ACC112 (cell line): Measurements from ENCODE around the gene VWA5B2.
A peak's percentile ranks its signal among the peaks of the same experiment; 100 is the strongest.

Experiments
- H2AFZ ChIP-seq: fragments of 200-600 bp; sonication (generic); one replicate; pipeline ENCODE4 v1.6.0; 2017; ENCODE audit warnings: antibody characterized with exemption, low read length; ENCODE audit not compliant: unreplicated experiment
- H3K27ac ChIP-seq: fragments of 200-600 bp; sonication (generic); 2 replicates; pipeline ENCODE4 v1.5.1; 2014; ENCODE audit warnings: low read depth, mild to moderate bottlenecking, antibody characterized with exemption, low read length, moderate library complexity
- H3K27me3 ChIP-seq: fragments of 200-600 bp; sonication (generic); 2 replicates; pipeline ENCODE4 v1.6.1; 2014; ENCODE audit warnings: mild to moderate bottlenecking, antibody characterized with exemption, low read length, moderate library complexity, mixed read lengths; ENCODE audit not compliant: insufficient read depth
- H3K36me3 ChIP-seq: fragments of 200-600 bp; sonication (generic); 2 replicates; pipeline ENCODE4 v1.6.1; 2016; ENCODE audit warnings: mild to moderate bottlenecking, antibody characterized with exemption, low read length, moderate library complexity, mixed read lengths; ENCODE audit not compliant: insufficient read depth
- H3K4me1 ChIP-seq: fragments of 200-600 bp; sonication (generic); one replicate; pipeline ENCODE4 v1.6.1; 2016; ENCODE audit warnings: low read length, mixed read lengths; ENCODE audit not compliant: insufficient read depth, unreplicated experiment, control insufficient read depth
- H3K4me3 ChIP-seq: fragments of 200-600 bp; sonication (generic); 2 replicates; pipeline ENCODE4 v1.5.1; 2014; ENCODE audit warnings: mild to moderate bottlenecking, low read depth, low read length
- H3K79me2 ChIP-seq: fragments of 200-600 bp; sonication (generic); one replicate; pipeline ENCODE4 v1.6.0; 2016; ENCODE audit warnings: low read length; ENCODE audit not compliant: control insufficient read depth, unreplicated experiment, insufficient read depth

Gene VWA5B2

GRCh38 chr3:184223946-184224345, 5.4 kb upstream of the VWA5B2 start:
- Histone ChIP-seq H3K36me3 (no peaks in the 10 kb centered on the region), H3K27ac (no peak overlapping the region), H3K27me3 (peaks cover 24% of the 10 kb centered on the region), H3K79me2 (no peaks in the 10 kb centered on the region), H2AFZ (no peak overlapping the region), H3K4me1 (no peaks in the 10 kb centered on the region), H3K4me3 (no peak overlapping the region)

- no peak overlapping the region for H3K27ac ChIP-seq
- H3K4me1 ChIP-seq = peaks cover 3% of the 10 kb centered on the region
- no peak overlapping the region for H3K4me3 ChIP-seq
- no peaks in the 10 kb centered on the region for H3K36me3 ChIP-seq
- H3K79me2 ChIP-seq = no peaks in the 10 kb centered on the region
- H3K27me3 ChIP-seq = peaks cover 59% of the 10 kb centered on the region
- H2AFZ ChIP-seq = no peak overlapping the region
Observed at GRCh38 chr3:184227481-184227935, 1.9 kb upstream of the VWA5B2 start.

DNA sequence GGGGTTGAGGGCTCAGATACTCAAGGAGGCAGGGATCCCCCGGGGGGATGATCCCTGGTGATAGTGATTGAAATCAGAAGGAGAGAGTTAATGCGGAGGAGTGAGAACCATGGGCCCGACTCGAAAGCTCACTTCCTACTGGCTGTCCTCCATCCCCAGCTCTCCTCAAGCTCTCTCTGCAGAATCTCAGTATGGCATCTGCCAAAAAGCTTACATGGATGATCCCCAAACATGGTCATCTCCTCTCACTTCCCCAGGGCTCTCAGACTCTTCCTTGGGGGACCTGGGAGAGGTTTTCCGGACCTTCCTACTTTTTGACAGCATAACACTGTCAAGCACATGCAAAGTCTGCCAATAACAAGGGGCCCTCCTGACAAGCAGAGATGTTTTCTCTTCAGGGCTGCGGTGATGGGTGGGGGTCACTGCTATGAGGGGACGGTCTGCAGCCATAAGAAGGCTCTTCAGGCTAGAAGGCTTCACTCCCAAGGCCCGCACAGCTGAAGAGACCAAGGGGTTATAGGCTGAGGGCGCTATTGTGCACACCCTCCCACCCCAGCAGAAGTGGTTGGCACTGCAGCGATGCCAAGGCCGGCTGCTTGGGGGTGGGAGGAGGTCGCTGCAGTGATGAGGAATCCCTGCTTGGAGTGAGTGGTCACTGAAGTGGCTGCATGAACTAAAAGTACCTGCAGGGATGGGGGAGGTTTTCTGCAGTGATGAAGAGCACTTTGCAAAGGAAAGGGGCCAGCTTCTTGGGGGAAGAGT, 828 bp upstream of the VWA5B2 start:
- H3K4me1 ChIP-seq = peaks cover 3% of the 10 kb centered on the region
- H3K4me3 ChIP-seq = no peak overlapping the region
- no peaks in the 10 kb centered on the region for H3K36me3 ChIP-seq
- H3K79me2 ChIP-seq = no peaks in the 10 kb centered on the region
- H3K27ac ChIP-seq = no peak overlapping the region
- peaks cover 61% of the 10 kb centered on the region for H3K27me3 ChIP-seq
- H2AFZ ChIP-seq = no peak overlapping the region

GRCh38 chr3:184230081-184230602, 757 bp downstream of the VWA5B2 start:
- Histone ChIP-seq H3K27ac (no peak overlapping the region), H3K4me3 (peak overlapping the region; percentile 66; the same call in 1 of the 2 replicates), H2AFZ (no peak overlapping the region)

DNA sequence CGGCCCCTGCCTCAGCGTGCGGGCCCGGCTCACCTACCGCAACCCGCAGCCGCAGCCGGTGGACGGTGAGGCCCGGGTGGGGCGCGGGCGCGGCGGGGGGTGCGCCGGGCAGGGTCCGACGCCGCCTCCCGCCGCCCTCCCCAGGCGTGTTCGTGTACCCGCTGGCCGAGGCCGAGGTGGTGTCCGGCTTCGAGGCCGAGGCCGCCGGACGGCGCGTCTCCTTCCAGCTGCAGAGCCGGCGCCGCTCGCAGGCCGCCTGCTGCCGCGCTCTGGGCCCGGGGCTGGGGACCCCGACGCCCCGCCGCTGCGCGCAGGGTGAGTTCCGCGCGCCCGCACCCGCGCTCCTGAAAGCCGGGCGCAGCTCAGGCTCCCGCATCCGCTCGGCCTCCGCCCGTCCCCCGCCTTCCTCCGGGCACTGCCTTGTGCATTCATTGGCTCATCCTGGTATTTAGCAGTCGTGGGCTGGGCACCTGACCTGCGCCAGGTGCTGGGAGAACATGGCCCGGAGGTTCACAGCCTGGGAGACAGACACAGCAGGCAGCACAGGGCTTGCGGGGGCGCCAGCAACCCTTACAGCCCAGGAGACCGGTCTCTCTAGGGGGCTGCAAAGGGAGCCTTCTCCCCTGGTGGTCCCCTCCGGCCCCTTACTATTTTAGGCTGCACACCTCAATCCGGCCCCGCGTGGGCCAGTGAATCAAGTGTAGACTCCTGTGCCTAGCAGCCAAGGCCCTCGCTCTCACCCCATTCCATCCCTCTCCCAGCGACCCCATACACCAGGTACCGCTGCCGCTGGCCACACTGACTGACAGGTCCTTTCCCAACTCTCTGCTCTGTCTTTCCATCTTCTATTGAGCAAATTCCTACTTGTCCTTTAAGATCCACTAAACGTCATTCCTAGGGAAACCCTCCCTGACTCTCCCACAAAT, 1.5 kb downstream of the VWA5B2 start:
- no peaks in the 10 kb centered on the region for H3K79me2 ChIP-seq
- peak overlapping the region; percentile 11; the same call in 1 of the 2 replicates for H3K4me3 ChIP-seq
- peaks cover 58% of the 10 kb centered on the region for H3K27me3 ChIP-seq
- peaks cover 10% of the 10 kb centered on the region for H3K4me1 ChIP-seq
- H3K36me3 ChIP-seq = no peaks in the 10 kb centered on the region
- H2AFZ ChIP-seq = no peak overlapping the region
- H3K27ac ChIP-seq = no peak overlapping the region

More at GRCh38 chr3:184230081-184230602, 757 bp downstream of the VWA5B2 start:
- Histone ChIP-seq H3K36me3 (no peaks in the 10 kb centered on the region), H3K27me3 (peaks cover 61% of the 10 kb centered on the region), H3K4me1 (peaks cover 10% of the 10 kb centered on the region), H3K79me2 (no peaks in the 10 kb centered on the region)

- Histone ChIP-seq H3K4me1 (peaks cover 10% of the 10 kb centered on the region), H3K79me2 (no peaks in the 10 kb centered on the region), H3K27ac (no peak overlapping the region), H3K36me3 (no peaks in the 10 kb centered on the region), H3K4me3 (no peak overlapping the region), H2AFZ (no peak overlapping the region), H3K27me3 (peaks cover 52% of the 10 kb centered on the region)
Observed at GRCh38 chr3:184231671-184232070, 2.3 kb downstream of the VWA5B2 start.

- H3K4me1 ChIP-seq = peaks cover 10% of the 10 kb centered on the region
- no peaks in the 10 kb centered on the region for H3K79me2 ChIP-seq
- H2AFZ ChIP-seq = no peak overlapping the region
- peaks cover 44% of the 10 kb centered on the region for H3K27me3 ChIP-seq
- H3K27ac ChIP-seq = no peak overlapping the region
- no peaks in the 10 kb centered on the region for H3K36me3 ChIP-seq
- H3K4me3 ChIP-seq = no peak overlapping the region
Observed at GRCh38 chr3:184233127-184233843, 3.9 kb downstream of the VWA5B2 start.

DNA sequence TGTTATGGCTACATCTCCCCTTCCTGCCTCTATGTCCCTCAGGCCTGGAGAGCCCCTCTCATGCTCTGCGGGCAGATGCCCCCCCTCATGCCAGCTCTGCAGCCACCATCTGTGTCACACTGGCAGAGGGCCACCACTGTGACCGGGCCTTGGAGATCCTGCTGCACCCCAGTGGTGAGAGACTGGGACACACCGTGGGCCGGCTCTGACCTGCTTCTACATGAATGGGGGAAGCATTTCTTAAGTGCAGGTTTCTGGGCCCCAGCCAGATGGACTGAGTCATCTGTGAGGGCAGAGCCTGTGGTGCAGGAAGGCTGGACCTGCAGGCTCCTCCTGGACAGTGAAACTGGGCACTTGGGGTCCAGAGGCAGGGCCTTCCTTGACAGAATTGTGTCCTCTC, 4.8 kb downstream of the VWA5B2 start:
- Histone ChIP-seq H3K36me3 (no peaks in the 10 kb centered on the region), H3K4me1 (peaks cover 10% of the 10 kb centered on the region), H3K4me3 (no peak overlapping the region), H3K79me2 (no peaks in the 10 kb centered on the region), H3K27me3 (peaks cover 34% of the 10 kb centered on the region), H2AFZ (no peak overlapping the region), H3K27ac (no peak overlapping the region)

DNA sequence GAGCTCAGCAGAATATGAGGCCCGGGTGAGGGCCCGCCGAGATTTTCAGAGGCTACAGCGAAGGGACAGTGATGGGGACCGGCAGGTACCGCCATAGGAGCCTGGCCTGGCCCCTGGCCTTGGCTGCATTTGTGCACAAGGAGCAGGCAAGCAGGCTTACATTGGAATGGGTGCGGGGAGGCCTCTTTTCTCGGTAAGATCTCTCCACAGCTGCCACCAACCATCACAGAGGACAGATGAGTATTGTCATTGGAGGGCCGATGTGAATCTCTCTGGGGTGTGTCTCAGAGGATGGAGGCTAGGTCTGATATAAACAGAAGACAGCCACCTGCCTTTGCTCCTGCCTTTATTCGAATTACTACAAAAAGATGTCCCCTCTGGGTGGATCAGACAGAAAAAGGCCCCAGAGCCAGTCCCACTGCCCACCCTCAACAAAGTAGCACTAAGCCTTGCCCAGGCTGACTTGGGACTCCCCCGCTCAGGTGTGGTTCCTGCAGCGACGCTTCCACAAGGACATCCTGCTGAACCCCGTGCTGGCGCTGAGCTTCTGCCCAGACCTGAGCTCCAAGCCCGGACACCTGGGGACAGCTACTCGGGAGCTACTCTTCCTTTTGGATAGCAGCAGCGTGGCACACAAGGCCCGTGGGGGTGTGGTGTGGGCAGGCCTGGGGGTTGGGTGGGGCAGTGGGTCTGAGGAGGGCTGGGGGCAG, 5.4 kb downstream of the VWA5B2 start:
- no peak overlapping the region for H3K4me3 ChIP-seq
- H3K27ac ChIP-seq = no peak overlapping the region
- no peaks in the 10 kb centered on the region for H3K36me3 ChIP-seq
- no peak overlapping the region for H2AFZ ChIP-seq
- peaks cover 7% of the 10 kb centered on the region for H3K4me1 ChIP-seq
- H3K79me2 ChIP-seq = no peaks in the 10 kb centered on the region
- H3K27me3 ChIP-seq = peaks cover 29% of the 10 kb centered on the region
